SHP77 (cell line): Measurements from ENCODE around the gene NDE1.
"Not testable (repeated sequence)": the region's sequence is repeated elsewhere in the genome, so short reads cannot be mapped to it uniquely, and the experiment has no call there.

Source experiments
- DNase-seq, 2 experiments: peaks; one replicate each; lab custom pipeline; 2025; lab: John Stamatoyannopoulos, UW

NDE1 gene

GRCh38 chr16:15701367-15701766 is 51.3 kb downstream of the NDE1 start:
- no peak for DNase-seq

GRCh38 chr16:15701975-15702970 is 52.2 kb downstream of the NDE1 start:
- no peak for DNase-seq

- no peak for DNase-seq
These were observed 53.1 kb downstream of the NDE1 start for GRCh38 chr16:15703029-15703736.

- no peak for DNase-seq
These were observed 54.5 kb downstream of the NDE1 start for GRCh38 chr16:15704545-15704987.

- no peak for DNase-seq
These were observed 55.1 kb downstream of the NDE1 start for GRCh38 chr16:15705064-15705565.

GRCh38 chr16:15707332-15707731 is 57.3 kb downstream of the NDE1 start:
- DNase-seq, result no peak

GRCh38 chr16:15708096-15708495 is 58.1 kb downstream of the NDE1 start:
- no peak for DNase-seq

- no peak for DNase-seq
These were observed 59.0 kb downstream of the NDE1 start for GRCh38 chr16:15708997-15709396.

- no peak for DNase-seq
These were observed 64.5 kb downstream of the NDE1 start for GRCh38 chr16:15714393-15715172.

- DNase-seq, result no peak
These were observed 65.2 kb downstream of the NDE1 start for GRCh38 chr16:15715221-15715620.

- no peak for DNase-seq
These were observed 66.8 kb downstream of the NDE1 start for GRCh38 chr16:15716694-15717447.

- no peak for DNase-seq
These were observed 71.0 kb downstream of the NDE1 start for GRCh38 chr16:15721018-15721417.

GRCh38 chr16:15723808-15724207 is 73.8 kb downstream of the NDE1 start:
- no peak for DNase-seq

GRCh38 chr16:15725641-15726240 is 75.7 kb downstream of the NDE1 start:
- DNase-seq, result no peak

GRCh38 chr16:15726715-15727114 is 76.7 kb downstream of the NDE1 start:
- no peak for DNase-seq

- DNase-seq, result not testable (repeated sequence)
These were observed 77.7 kb downstream of the NDE1 start for GRCh38 chr16:15727697-15728096.

- DNase-seq, result no peak
These were observed 79.1 kb downstream of the NDE1 start for GRCh38 chr16:15729152-15729551.

- DNase-seq, result no peak
These were observed 82.4 kb downstream of the NDE1 start for GRCh38 chr16:15732416-15732815.

- no peak for DNase-seq
These were observed 85.6 kb downstream of the NDE1 start for GRCh38 chr16:15735610-15736009.

GRCh38 chr16:15736529-15736928 is 86.5 kb downstream of the NDE1 start:
- no peak for DNase-seq

- DNase-seq, result no peak
These were observed 87.1 kb downstream of the NDE1 start for GRCh38 chr16:15737140-15737644.
